T1000 (cell line): Measurements from ENCODE around the gene SULT1C2.
A peak's percentile ranks its signal among the peaks of the same experiment; 100 is the strongest.

Experiments used
- DNase-seq: peaks from one replicate; lab custom pipeline; 2025; ENCODE audit warnings: mixed read lengths; lab: John Stamatoyannopoulos, UW

SULT1C2 gene

GRCh38 chr2:108293850-108294249 lies 5.2 kb downstream of the SULT1C2 start:
- no peak for DNase-seq

- DNase-seq, result peak; percentile 75
Observed at GRCh38 chr2:108297436-108298141, 8.9 kb downstream of the SULT1C2 start.

- DNase-seq, result no peak
Observed at GRCh38 chr2:108301558-108301957, 12.9 kb downstream of the SULT1C2 start.

- no peak for DNase-seq
Observed at GRCh38 chr2:108304975-108305374, 16.3 kb downstream of the SULT1C2 start.

- DNase-seq, result no peak
Observed at GRCh38 chr2:108305901-108306300, 17.2 kb downstream of the SULT1C2 start.

GRCh38 chr2:108309903-108310302 lies 21.2 kb downstream of the SULT1C2 start:
- no peak for DNase-seq

GRCh38 chr2:108314586-108315296 lies 26.0 kb downstream of the SULT1C2 start:
- no peak for DNase-seq

GRCh38 chr2:108315444-108315934 lies 26.8 kb downstream of the SULT1C2 start:
- no peak for DNase-seq

- DNase-seq, result no peak
Observed at GRCh38 chr2:108316033-108316432, 27.3 kb downstream of the SULT1C2 start.

- no peak for DNase-seq
Observed at GRCh38 chr2:108316461-108317258, 28.0 kb downstream of the SULT1C2 start.

GRCh38 chr2:108320326-108320922 lies 31.7 kb downstream of the SULT1C2 start:
- no peak for DNase-seq

GRCh38 chr2:108323619-108324018 lies 34.9 kb downstream of the SULT1C2 start:
- no peak for DNase-seq

GRCh38 chr2:108324531-108325255 lies 36.0 kb downstream of the SULT1C2 start:
- no peak for DNase-seq

- DNase-seq, result no peak
Observed at GRCh38 chr2:108325756-108326155, 37.1 kb downstream of the SULT1C2 start.

GRCh38 chr2:108329771-108330170 lies 41.1 kb downstream of the SULT1C2 start:
- no peak for DNase-seq

GRCh38 chr2:108330979-108331378 lies 42.3 kb downstream of the SULT1C2 start:
- no peak for DNase-seq

GRCh38 chr2:108345951-108346350 lies 57.3 kb downstream of the SULT1C2 start:
- no peak for DNase-seq

GRCh38 chr2:108346827-108347226 lies 58.1 kb downstream of the SULT1C2 start:
- DNase-seq, result no peak

GRCh38 chr2:108347786-108348185 lies 59.1 kb downstream of the SULT1C2 start:
- no peak for DNase-seq

GRCh38 chr2:108348816-108349570 lies 60.3 kb downstream of the SULT1C2 start:
- no peak for DNase-seq

GRCh38 chr2:108349571-108349928 lies 60.9 kb downstream of the SULT1C2 start:
- no peak for DNase-seq
